ENCODE measurements around the gene IPO4.

IPO4 gene

GRCh38 chr14:24159777-24160498 is 28.7 kb downstream of the IPO4 start:
- Mint-ChIP-seq H3K9me3 (no peaks in the 10 kb centered on the region), H3K36me3 (ENCODE audit: low read depth) (peaks cover 80% of the 10 kb centered on the region), H3K4me1 (ENCODE audit: low read depth) (peaks cover 38% of the 10 kb centered on the region), H3K27me3 (ENCODE audit: low read depth) (no peaks in the 10 kb centered on the region), H3K4me3 (no peak overlapping the region), H3K27ac (peak overlapping the region; percentile 99)

- Mint-ChIP-seq H3K27ac (no peak overlapping the region), H3K36me3 (ENCODE audit: low read depth) (peaks cover 64% of the 10 kb centered on the region), H3K4me3 (no peak overlapping the region), H3K9me3 (no peaks in the 10 kb centered on the region), H3K4me1 (ENCODE audit: low read depth) (peaks cover 25% of the 10 kb centered on the region), H3K27me3 (ENCODE audit: low read depth) (no peaks in the 10 kb centered on the region)
Observed at GRCh38 chr14:24157331-24157730, 31.3 kb downstream of the IPO4 start.

- Mint-ChIP-seq H3K9me3 (no peaks in the 10 kb centered on the region), H3K27me3 (ENCODE audit: low read depth) (no peaks in the 10 kb centered on the region), H3K4me3 (no peak overlapping the region), H3K27ac (peak overlapping the region; percentile 34), H3K36me3 (ENCODE audit: low read depth) (peaks cover 62% of the 10 kb centered on the region), H3K4me1 (ENCODE audit: low read depth) (peaks cover 20% of the 10 kb centered on the region)
Observed at GRCh38 chr14:24156840-24157239, 31.8 kb downstream of the IPO4 start.

- H3K4me3 Mint-ChIP-seq, result no peak overlapping the region
- peaks cover 59% of the 10 kb centered on the region for H3K36me3 Mint-ChIP-seq (ENCODE audit: low read depth)
- H3K27me3 Mint-ChIP-seq (ENCODE audit: low read depth), result no peaks in the 10 kb centered on the region
- no peak overlapping the region for H3K27ac Mint-ChIP-seq
- H3K4me1 Mint-ChIP-seq (ENCODE audit: low read depth), result peaks cover 18% of the 10 kb centered on the region
- no peaks in the 10 kb centered on the region for H3K9me3 Mint-ChIP-seq
Observed at GRCh38 chr14:24155100-24155499, 33.5 kb downstream of the IPO4 start.

GRCh38 chr14:24151404-24152080 is 37.1 kb downstream of the IPO4 start:
- peaks cover 24% of the 10 kb centered on the region for H3K4me1 Mint-ChIP-seq (ENCODE audit: low read depth)
- H3K27me3 Mint-ChIP-seq (ENCODE audit: low read depth), result no peaks in the 10 kb centered on the region
- H3K36me3 Mint-ChIP-seq (ENCODE audit: low read depth), result peaks cover 54% of the 10 kb centered on the region
- H3K27ac Mint-ChIP-seq, result no peak overlapping the region
- H3K9me3 Mint-ChIP-seq, result no peaks in the 10 kb centered on the region
- no peak overlapping the region for H3K4me3 Mint-ChIP-seq

DNA sequence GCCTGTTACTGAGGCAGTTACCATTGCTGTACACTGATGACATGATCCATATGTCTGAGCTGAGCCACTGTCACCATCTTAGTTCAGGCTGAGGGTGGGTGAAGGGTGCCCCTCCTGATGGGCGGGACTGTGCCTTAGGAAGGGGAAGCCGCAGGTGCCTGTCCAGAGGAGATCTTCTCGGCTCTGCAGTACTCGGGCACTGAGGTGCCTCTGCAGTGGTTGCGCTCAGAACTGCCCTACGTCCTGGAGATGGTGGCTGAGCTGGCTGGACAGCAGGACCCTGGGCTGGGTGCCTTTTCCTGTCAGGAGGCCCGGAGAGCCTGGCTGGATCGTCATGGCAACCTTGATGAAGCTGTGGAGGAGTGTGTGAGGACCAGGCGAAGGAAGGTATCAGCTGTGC is 37.6 kb downstream of the IPO4 start:
- Mint-ChIP-seq H3K4me1 (ENCODE audit: low read depth) (peaks cover 24% of the 10 kb centered on the region), H3K9me3 (no peaks in the 10 kb centered on the region), H3K27me3 (ENCODE audit: low read depth) (no peaks in the 10 kb centered on the region), H3K27ac (no peak overlapping the region), H3K4me3 (no peak overlapping the region), H3K36me3 (ENCODE audit: low read depth) (peaks cover 56% of the 10 kb centered on the region)

GRCh38 chr14:24150567-24150966 is 38.0 kb downstream of the IPO4 start:
- H3K27me3 Mint-ChIP-seq (ENCODE audit: low read depth), result no peaks in the 10 kb centered on the region
- H3K4me3 Mint-ChIP-seq, result no peak overlapping the region
- H3K36me3 Mint-ChIP-seq (ENCODE audit: low read depth), result peaks cover 56% of the 10 kb centered on the region
- H3K9me3 Mint-ChIP-seq, result no peaks in the 10 kb centered on the region
- H3K27ac Mint-ChIP-seq, result no peak overlapping the region
- peaks cover 27% of the 10 kb centered on the region for H3K4me1 Mint-ChIP-seq (ENCODE audit: low read depth)

- Mint-ChIP-seq H3K9me3 (no peaks in the 10 kb centered on the region), H3K4me3 (no peak overlapping the region), H3K27me3 (ENCODE audit: low read depth) (no peaks in the 10 kb centered on the region), H3K4me1 (ENCODE audit: low read depth) (peaks cover 32% of the 10 kb centered on the region), H3K36me3 (ENCODE audit: low read depth) (peaks cover 55% of the 10 kb centered on the region), H3K27ac (no peak overlapping the region)
Observed at GRCh38 chr14:24150061-24150460, 38.6 kb downstream of the IPO4 start.

DNA sequence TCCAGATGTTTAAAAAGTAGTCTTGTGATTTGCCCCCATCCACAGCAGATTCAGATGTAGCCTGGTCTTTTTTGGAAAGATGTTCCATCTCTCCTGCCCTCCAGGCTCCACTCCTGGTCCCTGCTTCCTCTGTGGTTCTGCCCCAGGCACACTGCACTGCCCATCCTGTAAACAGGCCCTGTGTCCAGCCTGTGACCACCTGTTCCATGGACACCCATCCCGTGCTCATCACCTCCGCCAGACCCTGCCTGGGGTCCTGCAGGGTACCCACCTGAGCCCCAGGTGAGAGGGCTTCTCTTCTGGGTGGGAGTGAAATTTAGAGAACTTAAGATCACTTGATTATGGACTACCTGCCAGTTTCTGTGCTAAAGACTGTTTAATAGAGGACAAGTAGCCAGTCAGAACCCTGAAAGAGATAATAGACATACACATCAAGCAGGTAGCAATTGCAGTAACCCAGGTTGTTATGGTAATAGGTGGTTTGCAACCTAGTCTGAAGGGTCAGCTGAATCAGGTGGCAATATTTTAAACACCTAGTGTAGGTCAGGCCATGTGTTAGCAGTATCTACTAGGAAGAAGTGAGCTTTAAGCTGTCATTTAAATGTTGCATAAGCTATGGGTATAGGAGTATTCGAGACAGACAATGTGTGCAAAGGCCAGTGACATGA is 39.2 kb downstream of the IPO4 start:
- no peaks in the 10 kb centered on the region for H3K27me3 Mint-ChIP-seq (ENCODE audit: low read depth)
- peaks cover 52% of the 10 kb centered on the region for H3K36me3 Mint-ChIP-seq (ENCODE audit: low read depth)
- H3K27ac Mint-ChIP-seq, result no peak overlapping the region
- H3K4me3 Mint-ChIP-seq, result peak overlapping the region; percentile 99
- no peaks in the 10 kb centered on the region for H3K9me3 Mint-ChIP-seq
- peaks cover 33% of the 10 kb centered on the region for H3K4me1 Mint-ChIP-seq (ENCODE audit: low read depth)

DNA sequence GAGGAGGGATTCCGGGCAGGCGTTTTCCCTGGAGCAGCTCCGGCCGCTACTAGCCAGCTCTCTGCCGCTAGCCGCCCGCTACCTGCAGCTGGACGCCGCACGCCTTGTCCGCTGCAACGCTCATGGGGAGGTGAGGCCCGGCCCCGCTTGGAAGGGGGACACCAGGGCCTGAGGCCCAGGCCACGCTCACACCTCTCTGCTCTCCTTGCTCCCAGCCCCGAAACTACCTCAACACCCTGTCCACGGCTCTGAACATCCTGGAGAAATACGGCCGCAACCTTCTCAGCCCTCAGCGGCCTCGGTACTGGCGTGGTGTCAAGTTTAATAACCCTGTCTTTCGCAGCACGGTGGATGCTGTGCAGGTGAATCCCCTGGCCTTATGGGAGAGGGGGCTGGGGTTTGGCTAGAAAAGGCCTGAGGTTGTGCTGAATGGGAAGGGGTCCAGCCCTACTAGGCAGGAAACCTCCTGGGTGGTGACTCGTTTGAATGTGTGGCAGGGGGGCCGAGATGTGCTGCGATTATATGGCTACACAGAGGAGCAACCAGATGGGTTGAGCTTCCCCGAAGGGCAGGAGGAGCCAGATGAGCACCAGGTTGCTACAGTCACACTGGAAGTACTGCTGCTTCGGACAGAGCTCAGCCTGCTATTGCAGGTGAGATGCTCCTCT is 40.7 kb downstream of the IPO4 start:
- Mint-ChIP-seq H3K27me3 (ENCODE audit: low read depth) (no peaks in the 10 kb centered on the region), H3K4me3 (peak overlapping the region; percentile 99), H3K27ac (peak overlapping the region; percentile 76), H3K36me3 (ENCODE audit: low read depth) (peaks cover 64% of the 10 kb centered on the region), H3K4me1 (ENCODE audit: low read depth) (peaks cover 43% of the 10 kb centered on the region), H3K9me3 (no peaks in the 10 kb centered on the region)

DNA sequence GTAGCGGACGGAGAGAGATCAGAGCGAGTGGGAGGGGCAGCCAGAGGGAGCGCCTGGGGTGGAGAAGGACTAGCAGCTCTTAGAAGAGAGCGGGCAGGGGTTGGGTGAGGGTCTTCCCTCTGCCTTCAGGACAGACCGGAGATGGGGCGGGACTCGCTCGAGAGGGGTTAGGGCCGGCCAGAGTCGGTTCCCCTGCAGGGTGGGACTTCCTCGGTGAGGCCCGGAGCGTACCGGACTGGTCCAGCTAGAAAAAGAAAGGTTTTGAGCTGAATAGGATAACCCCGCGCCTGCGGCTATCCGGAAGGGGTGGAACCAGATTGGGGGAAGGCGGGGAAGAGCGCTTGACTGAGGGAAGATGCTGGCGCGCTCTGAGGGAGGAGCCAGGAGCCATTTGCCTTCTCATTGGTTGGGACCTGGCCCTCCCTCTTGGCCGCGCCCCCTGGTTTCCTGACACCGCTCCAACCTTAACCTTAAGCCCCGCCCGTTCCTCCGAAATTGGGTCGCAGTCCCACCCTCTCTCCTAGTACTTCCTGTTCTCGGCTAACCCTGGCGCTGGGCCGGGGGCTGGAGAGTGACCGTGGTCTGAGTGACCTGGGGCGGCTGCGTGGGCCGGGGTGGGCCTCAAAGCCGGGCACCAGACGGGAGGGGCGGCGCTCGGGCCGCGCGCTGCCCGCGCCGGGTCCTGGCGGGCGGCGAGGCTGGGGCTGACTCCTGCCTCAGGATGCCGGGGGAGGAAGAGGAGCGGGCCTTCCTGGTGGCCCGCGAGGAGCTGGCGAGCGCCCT is 41.4 kb downstream of the IPO4 start, which contains the start of gene RNF31:
TSS of gene RNF31 (plus strand) at position 521 of the 783 bp plus-strand sequence. CDS start at position 722, 201 bp downstream.
- Mint-ChIP-seq H3K36me3 (ENCODE audit: low read depth) (peaks cover 67% of the 10 kb centered on the region), H3K27me3 (ENCODE audit: low read depth) (no peaks in the 10 kb centered on the region), H3K9me3 (no peaks in the 10 kb centered on the region), H3K4me3 (peak within 1 kb of the TSS; percentile 99), H3K27ac (peak within 1 kb of the TSS; percentile 99), H3K4me1 (ENCODE audit: low read depth) (peaks cover 47% of the 10 kb centered on the region)

- Mint-ChIP-seq H3K9me3 (no peaks in the 10 kb centered on the region), H3K27me3 (ENCODE audit: low read depth) (no peaks in the 10 kb centered on the region), H3K4me3 (peak within 1 kb of the TSS; percentile 99), H3K4me1 (ENCODE audit: low read depth) (peaks cover 51% of the 10 kb centered on the region), H3K36me3 (ENCODE audit: low read depth) (peaks cover 62% of the 10 kb centered on the region), H3K27ac (peak within 1 kb of the TSS; percentile 99)
Observed at GRCh38 chr14:24146453-24146977, 42.1 kb downstream of the IPO4 start, which contains the start of gene PSME2. PSME2 (minus strand) TSS chr14:24146610; CDS start chr14:24146581, 29 bp downstream.

- Mint-ChIP-seq H3K9me3 (no peaks in the 10 kb centered on the region), H3K4me1 (ENCODE audit: low read depth) (peaks cover 52% of the 10 kb centered on the region), H3K36me3 (ENCODE audit: low read depth) (peaks cover 60% of the 10 kb centered on the region)
Observed at GRCh38 chr14:24145690-24146452, 42.7 kb downstream of the IPO4 start.

More at GRCh38 chr14:24145690-24146452, 42.7 kb downstream of the IPO4 start:
- Mint-ChIP-seq H3K27me3 (ENCODE audit: low read depth) (no peaks in the 10 kb centered on the region), H3K27ac (peak overlapping the region; percentile 99), H3K4me3 (peak overlapping the region; percentile 99)
